ENCODE results near the gene CTNNBIP1. TPM values are rescaled to one million over a fixed set of nuclear protein-coding genes. Genes with fewer than 3 reads are reported as not detected.

CTNNBIP1 gene
- total and polyA plus RNA-seq, 9 of the 15 experiments (the other 6 are each of a cell fraction or from before 2014, with no cell fraction given): 0.65 to 29.2 (median 14.7) TPM

DNA sequence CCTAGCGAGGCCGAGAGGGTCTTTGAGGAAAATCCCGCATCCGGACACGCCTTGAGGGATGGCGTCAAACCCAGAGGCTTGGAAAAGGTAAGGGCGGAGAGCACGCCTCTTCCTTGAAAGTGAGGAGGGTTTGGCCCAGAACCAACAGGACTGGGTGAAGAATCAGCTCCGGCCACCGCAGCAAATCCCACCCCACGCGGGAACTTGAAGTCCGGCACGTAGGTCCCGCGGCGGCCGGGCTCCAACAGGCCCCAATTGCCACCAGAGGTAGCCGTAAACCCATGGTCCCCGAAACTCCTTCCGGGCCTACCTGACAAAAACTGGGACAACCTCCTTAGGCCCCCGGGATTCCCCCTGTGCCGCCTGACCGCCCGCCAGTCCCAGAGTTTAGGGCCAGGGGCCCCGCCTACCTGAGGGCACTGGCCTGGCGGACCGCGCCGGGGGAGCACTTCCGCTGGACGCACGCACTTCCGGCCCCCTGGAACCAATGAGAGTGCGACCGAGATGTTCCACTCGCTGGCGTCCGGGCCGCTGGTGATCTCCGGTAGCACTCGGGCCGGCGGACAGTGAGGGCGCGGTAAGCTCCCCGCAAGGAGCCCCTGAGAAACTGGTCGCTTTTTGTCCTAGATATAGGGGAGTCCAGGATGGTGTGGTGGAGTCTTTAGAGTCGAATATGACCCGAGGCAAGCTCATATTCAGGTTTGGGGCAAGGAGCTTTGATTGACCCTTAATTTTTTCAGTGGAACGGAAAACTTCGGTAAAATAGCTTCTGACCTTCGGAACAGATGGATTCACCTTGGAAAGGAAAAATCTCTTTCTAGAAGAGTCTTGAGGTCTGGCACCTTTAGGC is 33.1 kb upstream of the CTNNBIP1 start, which contains the start of the genes LZIC and NMNAT1 (continued):
- TF ChIP-seq MXD1 (CRISPR knock-in tag; IDR thresholded peaks at IDR 0.05; ENCODE audit: borderline replicate concordance, poor library complexity, severe bottlenecking) (peak; percentile 62), XRCC3 (IDR thresholded peaks at IDR 0.05) (no peak), GTF2B (IDR thresholded peaks at IDR 0.05; ENCODE audit: extremely low read depth, insufficient read length) (peak; percentile 18), ATF7 (IDR thresholded peaks at IDR 0.05) (peak; percentile 88), MTF1 (CRISPR knock-in tag; IDR thresholded peaks at IDR 0.05; ENCODE audit: borderline replicate concordance) (no peak)

GRCh38 chr1:9942399-9942938 is 32.4 kb upstream of the CTNNBIP1 start:
- H3K36me3 ChIP-seq (ENCODE audit: control insufficient read depth, insufficient read depth, low read length): peaks cover 33% of the 10 kb centered on the region
- H4K20me1 ChIP-seq (replicated peaks; ENCODE audit: control insufficient read depth, insufficient read depth, low read length): no peaks in the 10 kb centered on the region
- peak; percentile 85 for FAIRE-seq
- H3K4me3 ChIP-seq: peak overlapping the region; percentile 80
- H3K4me1 ChIP-seq (replicated peaks in 1 of 2; ENCODE audit: control insufficient read depth in 2 of 2, insufficient read depth in 2 of 2, low read length in 2 of 2): peaks cover 4 to 5% of the 10 kb centered on the region in 2 experiments; a peak in 3 of 5 replicates
- peak overlapping the region; percentile 88 for H3K27ac ChIP-seq (ENCODE audit: extremely low read depth, low read depth, low read length)
- ChIA-PET CTCF (ENCODE audit: low intra/inter-chr PET ratio) (interaction anchor here (0.7 to 1.5 kb wide), 7 partner anchors 16 to 158 kb away, joined by 3 to 9 read pairs (median 4); partner anchors contain the start of gene CTNNBIP1), POLR2A (interaction anchor here (0.6 to 2.8 kb wide), 13 partner anchors 9 to 488 kb away, joined by 3 to 18 read pairs (median 5); partner anchors contain the start of genes CENPS and CTNNBIP1)
- intact Hi-C loops (cut with micrococcal nuclease) (loop anchor here (2.0 kb wide), 2 partner anchors 32 to 486 kb away; partner anchors contain the start of gene CTNNBIP1), in situ Hi-C loops (cut with MboI) (loop anchor here (10.0 kb wide), 1 partner anchor 68 kb away; no protein-coding TSS in a partner anchor)
- no peaks in the 10 kb centered on the region for H3K27me3 ChIP-seq (ENCODE audit: control insufficient read depth in 2 of 2, insufficient read depth in 2 of 2, low read length in 2 of 2)
- ATAC-seq: peak; percentile 70
- 1% methylated on average over 14 of the region's 14 CpGs for WGBS (ENCODE audit: insufficient coverage, low coverage, missing lambda C conversion rate)
- no peaks in the 10 kb centered on the region for H3K9me3 ChIP-seq (replicated peaks; ENCODE audit: control insufficient read depth, insufficient read depth, low read depth, low read length)
- peaks cover 32% of the 10 kb centered on the region for H3K79me2 ChIP-seq (ENCODE audit: control insufficient read depth, insufficient read depth, low read length)
- H2AFZ ChIP-seq (ENCODE audit: low read depth, low read length): peak overlapping the region; percentile 95
- DNase-seq (ENCODE audit: extremely low read depth in 1 of 4, low spot score in 3 of 4): peak; percentile 40 to 74 (median 53)
- no TSS peak for BruUV-seq (replicated peaks)
- peak overlapping the region; percentile 90 for H3K4me2 ChIP-seq (ENCODE audit: insufficient read depth, low read length)
- H3K9me1 ChIP-seq (ENCODE audit: control insufficient read depth, insufficient read depth, low read length): no peaks in the 10 kb centered on the region
- peak overlapping the region; percentile 95 to 97 for H3K9ac ChIP-seq (ENCODE audit: insufficient read depth in 1 of 2, low read depth in 2 of 2, low read length in 2 of 2)
- TF ChIP-seq ATF1 (CRISPR knock-in tag; IDR thresholded peaks at IDR 0.05) (no peak), ATF1 (tag; IDR thresholded peaks at IDR 0.05) (no peak), RBBP5 (IDR thresholded peaks at IDR 0.05; ENCODE audit: borderline replicate concordance, insufficient read depth, low read length, poor library complexity, severe bottlenecking) (no peak), ZNF431 (CRISPR knock-in tag; IDR thresholded peaks at IDR 0.05) (no peak), MTA3 (IDR thresholded peaks at IDR 0.05; ENCODE audit: borderline replicate concordance) (no peak), ZNF277 (CRISPR knock-in tag; IDR thresholded peaks at IDR 0.05; ENCODE audit: borderline replicate concordance) (no peak), LEF1 (IDR thresholded peaks at IDR 0.05) (no peak), SP2 (IDR thresholded peaks at IDR 0.05; ENCODE audit: extremely low read depth, low read depth, low read length, poor library complexity, severe bottlenecking) (no peak), NCOA1 (IDR thresholded peaks at IDR 0.05; ENCODE audit: low read depth) (no peak), ETS2 (tag; IDR thresholded peaks at IDR 0.05; ENCODE audit: borderline replicate concordance, poor library complexity, severe bottlenecking) (no peak), RNF2 (IDR thresholded peaks at IDR 0.05) (no peak)
